ENCODE data around the gene SLC16A8.

Gene SLC16A8

DNA sequence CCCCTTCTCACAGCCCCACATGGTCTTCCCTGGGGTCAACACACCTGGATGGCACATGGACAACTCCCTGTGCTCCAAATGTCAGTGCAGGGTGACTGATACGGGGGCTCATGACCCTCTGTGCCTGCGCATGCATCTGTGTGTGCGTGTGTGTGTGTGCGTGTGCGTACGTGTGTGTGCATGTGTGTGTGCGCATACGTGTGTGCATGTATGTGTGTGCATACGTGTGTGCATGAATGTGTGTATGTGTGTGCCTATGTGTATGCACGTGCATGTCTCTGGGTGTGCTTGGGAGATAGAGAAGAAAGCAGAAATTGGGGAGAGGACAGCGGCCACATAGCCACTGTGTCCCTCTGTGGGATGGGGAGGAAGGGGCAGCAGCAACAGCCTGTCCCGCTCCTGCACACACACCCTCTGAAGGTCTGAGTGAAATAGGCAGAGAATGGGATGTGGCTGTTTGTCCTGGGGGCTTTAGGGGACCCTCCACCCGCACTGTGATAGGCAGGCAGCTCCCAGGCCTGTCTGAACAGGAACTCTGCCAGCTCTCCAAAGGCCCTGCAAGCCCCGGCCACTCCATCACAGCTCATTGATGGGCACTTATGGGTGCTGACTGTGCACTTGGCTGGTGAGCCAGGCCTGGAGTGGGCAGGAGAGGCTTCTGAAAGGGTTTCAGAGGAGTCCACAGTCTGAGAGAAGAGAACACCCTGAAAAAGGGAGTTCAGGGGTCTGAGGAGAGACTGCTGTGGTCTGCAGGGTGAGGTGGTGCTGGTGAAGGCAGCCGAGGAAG lies 55.4 kb downstream of the SLC16A8 start:
- ATAC-seq = no peak

Data from activated CD4-positive, CD25-positive, alpha-beta regulatory T cell treated with anti-CD3 and anti-CD28 coated beads, Interleukin-2, amount 50 U/mL, for 24 hours (primary cell).